SK-N-DZ (cell line): Measurements from ENCODE around the gene MPPED2.

Experiments
- DNase-seq: peaks from one replicate; pipeline ENCODE4 v3.0.0-alpha.2; 2015; ENCODE audit warnings: low spot score

The MPPED2 gene

GRCh38 chr11:30487200-30487898 lies 98.8 kb downstream of the MPPED2 start:
- no peak for DNase-seq

- no peak for DNase-seq
Observed at GRCh38 chr11:30485756-30486155, 100.4 kb downstream of the MPPED2 start.

GRCh38 chr11:30485222-30485621 lies 100.9 kb downstream of the MPPED2 start:
- DNase-seq = no peak

GRCh38 chr11:30483056-30483455 lies 103.1 kb downstream of the MPPED2 start:
- no peak for DNase-seq

GRCh38 chr11:30481796-30482195 lies 104.4 kb downstream of the MPPED2 start:
- DNase-seq = no peak

- DNase-seq = no peak
Observed at GRCh38 chr11:30481330-30481729, 104.8 kb downstream of the MPPED2 start.

GRCh38 chr11:30479899-30480298 lies 106.3 kb downstream of the MPPED2 start:
- peak; percentile 65 for DNase-seq

- DNase-seq = no peak
Observed at GRCh38 chr11:30478923-30479322, 107.2 kb downstream of the MPPED2 start.

- no peak for DNase-seq
Observed at GRCh38 chr11:30477061-30477460, 109.1 kb downstream of the MPPED2 start.

GRCh38 chr11:30474151-30474954 lies 111.8 kb downstream of the MPPED2 start:
- no peak for DNase-seq

GRCh38 chr11:30471244-30471643 lies 114.9 kb downstream of the MPPED2 start:
- no peak for DNase-seq

GRCh38 chr11:30468881-30469280 lies 117.3 kb downstream of the MPPED2 start:
- no peak for DNase-seq

GRCh38 chr11:30467176-30467575 lies 119.0 kb downstream of the MPPED2 start:
- DNase-seq = no peak

- DNase-seq = no peak
Observed at GRCh38 chr11:30465623-30466022, 120.5 kb downstream of the MPPED2 start.

GRCh38 chr11:30465192-30465591 lies 121.0 kb downstream of the MPPED2 start:
- no peak for DNase-seq

GRCh38 chr11:30463266-30463665 lies 122.9 kb downstream of the MPPED2 start:
- no peak for DNase-seq

- DNase-seq = no peak
Observed at GRCh38 chr11:30462421-30462820, 123.7 kb downstream of the MPPED2 start.

GRCh38 chr11:30459821-30460220 lies 126.3 kb downstream of the MPPED2 start:
- DNase-seq = no peak

GRCh38 chr11:30459306-30459705 lies 126.8 kb downstream of the MPPED2 start:
- DNase-seq = no peak

- no peak for DNase-seq
Observed at GRCh38 chr11:30458541-30458940, 127.6 kb downstream of the MPPED2 start.

GRCh38 chr11:30457087-30457486 lies 129.1 kb downstream of the MPPED2 start:
- DNase-seq = no peak

GRCh38 chr11:30455025-30455424 lies 131.1 kb downstream of the MPPED2 start:
- no peak for DNase-seq

GRCh38 chr11:30454541-30454940 lies 131.6 kb downstream of the MPPED2 start:
- no peak for DNase-seq
